ENCODE data around the gene KCNQ1.

Gene KCNQ1

DNA sequence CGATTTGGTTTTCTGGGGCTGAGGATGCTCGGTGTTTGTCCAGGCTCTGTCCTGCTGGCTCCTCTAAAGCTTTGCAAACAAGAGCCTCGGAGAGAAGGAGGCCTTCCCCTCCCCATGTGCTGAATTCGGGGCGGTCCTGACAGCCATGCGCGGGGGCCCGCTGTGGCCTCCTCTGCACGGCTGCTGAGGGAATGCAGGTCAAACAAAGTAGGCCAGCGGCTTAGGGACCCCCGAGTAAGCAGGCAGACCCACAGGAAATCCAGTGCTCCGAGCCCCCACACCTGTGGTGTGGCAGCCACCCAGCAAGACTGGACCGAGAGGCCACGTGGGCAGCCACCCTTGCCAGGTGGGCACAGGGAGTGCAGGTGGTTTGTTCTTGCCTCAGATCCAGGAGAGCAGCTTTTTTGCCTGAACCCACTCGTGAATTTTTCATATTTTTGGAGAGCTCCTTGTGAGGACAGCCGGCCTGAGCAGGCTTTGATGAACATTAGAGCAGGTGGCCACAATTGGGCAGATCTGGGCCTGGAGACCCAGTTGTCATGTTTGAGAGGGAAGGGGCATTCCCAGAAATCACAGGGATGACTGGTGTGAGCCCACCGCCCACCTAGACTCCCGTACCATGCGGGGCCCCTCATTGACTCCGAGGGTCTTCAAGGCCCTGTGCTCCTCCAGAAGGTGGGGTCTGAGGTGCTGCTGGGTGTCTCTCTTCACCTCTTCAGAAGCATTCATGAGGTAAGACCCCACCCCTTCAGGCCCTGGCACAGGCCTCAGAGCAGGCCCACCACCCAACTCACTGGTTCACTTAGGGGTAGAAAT, 298.0 kb downstream of the KCNQ1 start:
- DNase-seq, result peak; percentile 14

DNA sequence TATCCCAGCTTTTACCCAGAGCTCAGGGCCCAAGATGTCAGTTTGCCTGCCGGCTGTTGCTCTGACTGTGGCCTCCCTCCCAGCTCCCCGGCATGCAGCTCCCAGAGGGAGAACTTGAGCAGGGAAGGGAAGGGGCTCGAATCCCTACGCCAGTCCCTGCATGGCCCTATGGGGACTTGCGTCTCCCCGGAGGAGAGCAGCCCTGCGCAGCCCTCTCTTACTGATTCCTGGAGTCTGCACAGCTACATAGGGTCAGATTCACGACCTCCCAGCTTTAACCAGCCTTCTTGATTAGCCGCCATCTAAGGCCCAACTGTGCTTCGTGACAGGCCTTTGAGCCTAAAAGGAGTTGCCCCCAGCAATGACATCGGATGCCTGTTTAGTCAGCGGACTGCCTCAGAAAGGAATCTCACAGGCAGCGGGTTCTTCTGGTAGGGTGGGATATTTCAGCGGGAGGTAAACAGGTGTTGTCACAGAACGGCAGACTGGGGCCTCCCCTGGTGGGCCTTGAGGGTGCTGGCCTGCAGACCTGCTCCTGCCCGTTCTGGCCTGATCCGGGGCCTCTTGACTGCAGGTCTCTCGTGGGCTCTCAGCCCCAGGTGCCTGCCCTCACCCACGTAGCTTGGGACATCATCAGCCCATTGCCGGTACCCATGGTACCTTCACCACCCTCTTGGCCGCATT, 298.8 kb downstream of the KCNQ1 start:
- peak; percentile 6 for DNase-seq

DNA sequence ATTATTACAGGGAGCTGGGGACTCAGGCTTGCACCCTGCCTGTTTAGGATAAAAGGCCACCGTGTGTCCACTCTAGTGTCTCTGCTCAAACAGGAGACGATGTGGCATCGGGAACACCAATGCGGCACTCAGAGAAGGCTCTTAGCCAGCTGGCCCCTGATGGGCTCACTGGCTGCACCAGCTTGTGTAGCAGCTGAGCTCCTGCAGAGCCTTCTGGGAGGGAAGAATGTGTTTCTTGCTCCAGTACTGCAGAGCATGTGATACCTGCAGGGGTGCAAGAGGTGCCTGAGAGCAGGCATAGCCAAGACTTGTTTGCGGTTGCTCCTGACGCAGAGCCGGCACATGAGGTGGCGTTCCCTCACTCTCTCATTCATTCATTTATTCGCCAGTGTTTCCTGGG, 299.4 kb downstream of the KCNQ1 start:
- DNase-seq, result no peak

- no peak for DNase-seq
Measured at GRCh38 chr11:2745511-2745910, 300.7 kb downstream of the KCNQ1 start.

DNA sequence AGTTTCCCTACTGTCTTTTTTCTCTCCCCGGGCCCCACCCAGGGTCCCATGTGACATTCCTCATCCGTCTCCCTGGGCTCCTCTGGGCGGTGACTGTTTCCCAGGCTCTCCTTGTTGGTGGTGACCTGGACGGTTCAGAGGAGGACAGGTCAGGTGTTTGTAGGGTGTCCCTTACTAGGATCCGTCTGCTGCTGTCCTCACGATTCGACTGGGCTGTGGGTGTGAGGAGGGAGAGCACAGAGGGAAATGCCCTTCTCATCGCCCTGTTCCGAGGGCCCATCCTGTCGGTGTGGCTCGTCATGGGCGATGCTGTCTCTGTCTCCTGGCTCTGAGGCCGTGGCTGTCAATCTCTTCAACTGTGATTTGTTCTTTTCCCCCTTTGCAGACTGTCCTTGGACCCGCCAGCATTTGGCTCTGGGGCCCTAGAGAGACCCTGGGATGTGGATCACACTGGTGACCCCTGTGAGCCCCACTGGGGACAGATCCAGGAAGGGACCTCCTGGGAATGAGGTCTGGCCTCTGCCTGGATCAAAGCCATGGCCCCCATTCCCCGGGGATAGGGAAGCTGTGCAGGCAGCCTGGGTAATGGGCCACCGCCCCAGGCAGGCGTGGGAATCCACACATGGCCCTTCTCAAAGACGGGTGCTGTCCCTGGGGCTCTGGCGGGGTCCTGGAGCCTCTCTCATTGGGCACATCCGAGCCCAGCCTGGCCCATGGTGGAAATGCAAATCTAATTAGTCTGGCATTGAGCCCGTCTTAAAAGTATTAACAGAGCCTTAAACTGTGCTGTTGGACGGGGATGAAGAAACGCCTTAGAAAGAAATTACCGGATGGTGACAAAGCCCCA, 301.8 kb downstream of the KCNQ1 start:
- no peak for DNase-seq

DNA sequence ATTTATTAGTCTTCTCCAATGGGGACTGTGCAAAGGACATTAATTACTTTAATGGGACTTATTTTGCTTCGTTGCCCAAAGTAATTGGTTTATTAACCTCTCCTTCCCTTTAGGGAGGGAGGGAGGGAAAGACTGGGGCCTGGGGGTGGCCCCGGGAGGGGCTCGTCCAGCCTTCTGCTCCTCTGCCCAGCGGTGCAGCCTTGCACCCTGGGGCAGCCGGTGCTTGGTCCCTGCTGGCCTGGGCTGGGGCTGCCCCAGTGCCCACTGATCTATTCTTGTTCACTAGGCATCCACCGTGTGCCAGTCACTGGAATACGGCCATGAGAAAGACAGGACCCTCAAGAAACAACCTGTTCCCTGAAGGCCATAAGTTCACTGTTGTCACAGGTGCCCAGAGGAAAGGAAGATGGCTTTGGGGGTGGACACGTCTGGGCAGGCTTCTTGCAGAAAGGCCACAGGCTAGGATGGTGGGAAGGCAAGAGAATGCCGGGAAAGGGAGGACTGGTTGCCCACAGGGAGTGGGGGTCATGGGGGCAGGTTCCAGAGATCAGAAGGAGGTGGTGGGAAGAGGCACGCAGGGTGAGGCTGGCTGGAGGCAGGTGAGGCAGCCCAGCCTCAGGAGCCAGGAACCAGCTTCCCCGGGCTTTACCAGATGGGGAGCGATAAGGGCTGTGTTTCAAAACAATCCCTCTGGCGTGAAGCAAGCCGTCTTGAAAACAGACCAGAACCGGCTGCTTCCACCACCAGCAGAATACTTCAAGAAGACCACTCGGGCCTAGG, 302.6 kb downstream of the KCNQ1 start:
- no peak for DNase-seq

GRCh38 chr11:2748061-2748813, 303.4 kb downstream of the KCNQ1 start:
- DNase-seq, result peak; percentile 12

DNA sequence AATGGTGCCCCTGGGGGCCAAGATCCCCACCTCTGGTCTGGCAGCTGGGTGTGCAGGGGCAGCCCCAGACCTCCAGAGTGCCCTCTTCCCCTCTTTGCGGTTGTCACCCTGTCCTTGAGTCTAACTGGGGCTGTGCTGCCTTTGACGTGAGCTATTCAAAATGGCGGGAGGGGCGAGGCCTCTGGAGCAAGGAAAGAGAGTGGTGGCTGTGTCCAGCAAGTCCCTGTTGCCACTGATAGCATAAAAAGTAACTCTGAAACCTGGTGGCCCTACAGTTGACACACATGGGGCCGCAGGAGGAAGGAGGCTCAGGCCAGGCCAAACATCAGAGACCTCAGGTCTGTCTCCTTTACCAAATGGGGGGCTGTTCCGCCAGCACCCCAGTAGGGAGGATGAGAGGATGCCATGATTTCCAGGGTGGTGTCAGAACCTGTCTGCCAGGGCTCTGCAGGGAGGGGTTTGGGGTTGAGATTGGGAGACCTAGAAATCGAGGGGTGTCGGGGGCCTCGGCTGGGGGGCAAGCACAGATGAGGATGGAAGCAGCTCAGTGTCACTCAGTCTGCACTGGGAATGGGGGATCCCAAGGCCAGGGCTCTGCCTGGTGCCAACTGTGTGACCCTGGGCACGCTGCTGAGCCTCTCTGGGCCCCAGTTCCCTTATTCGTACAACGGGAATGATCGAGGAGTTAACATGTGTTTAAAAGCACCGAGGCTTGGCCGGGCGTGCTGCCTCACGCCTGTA, 304.2 kb downstream of the KCNQ1 start:
- DNase-seq, result peak; percentile 11

DNA sequence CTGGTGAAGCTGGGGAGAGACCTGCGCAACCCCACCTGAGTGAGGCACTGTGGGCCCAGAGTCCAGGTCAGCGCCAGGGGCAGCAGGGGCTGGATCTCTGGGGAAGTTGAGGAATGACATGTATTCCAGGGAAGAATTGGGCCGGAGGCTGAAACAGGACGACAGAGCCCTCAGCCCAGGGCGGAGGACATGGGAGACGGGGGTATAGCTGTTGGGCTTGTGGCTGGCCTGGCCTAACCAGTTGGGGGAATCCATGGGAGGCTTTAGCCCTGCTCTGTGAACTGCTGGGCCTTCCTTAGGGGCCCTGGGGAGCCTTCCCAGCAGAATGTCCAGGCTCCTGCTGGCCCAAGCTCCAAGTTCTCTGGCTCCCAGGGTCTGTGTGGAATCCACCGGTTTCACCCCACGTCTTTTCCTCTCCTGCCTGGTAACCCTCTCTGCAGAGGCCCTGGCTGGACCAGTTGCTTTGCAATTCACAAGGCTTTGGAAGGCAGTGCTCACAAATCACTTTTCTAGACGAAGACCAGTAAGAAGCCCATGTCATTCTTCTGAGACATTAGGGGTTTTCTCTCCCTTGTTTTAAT, 305.4 kb downstream of the KCNQ1 start:
- DNase-seq, result peak; percentile 12

DNA sequence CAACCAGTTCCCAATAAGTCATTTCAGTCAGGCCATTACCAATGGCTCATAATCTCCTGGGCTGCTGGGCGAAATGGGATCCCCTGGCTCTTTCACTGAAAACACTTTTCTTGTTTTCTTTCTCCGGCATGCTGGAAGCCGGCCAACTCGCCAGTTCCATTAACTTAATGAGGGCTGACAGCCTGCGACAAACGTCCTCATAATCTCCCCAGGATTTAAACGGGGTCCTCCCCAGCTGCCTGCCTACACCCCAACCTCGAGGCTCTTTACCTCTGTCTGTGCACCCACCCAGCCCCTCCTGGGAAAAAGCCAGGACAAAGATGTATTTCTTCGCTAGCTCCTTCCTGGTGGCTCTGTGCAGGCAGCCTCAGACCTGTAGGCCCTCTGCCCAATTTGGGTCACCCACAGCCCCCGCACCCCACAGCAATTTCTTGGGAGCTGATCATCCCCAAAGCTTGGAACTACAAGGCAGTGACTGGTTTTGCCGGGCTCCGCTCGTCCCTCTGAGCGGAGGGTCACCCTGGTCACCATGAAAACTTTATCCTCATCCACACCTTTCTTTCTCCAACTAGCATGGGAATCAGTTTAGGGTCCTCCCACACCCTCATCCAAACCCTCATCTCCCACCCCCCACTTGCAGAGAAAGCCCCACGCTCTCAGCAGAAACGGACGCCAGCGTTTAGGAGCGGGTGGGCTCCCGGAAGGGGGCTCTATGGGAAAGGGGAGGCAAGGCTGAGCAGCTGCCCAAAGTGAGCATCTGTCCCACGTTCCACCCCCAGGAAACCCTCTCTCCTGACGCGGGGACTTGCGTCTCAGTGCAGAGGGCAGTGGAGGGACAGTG, 306.1 kb downstream of the KCNQ1 start:
- DNase-seq, result peak; percentile 10

- DNase-seq, result peak; percentile 7
Measured at GRCh38 chr11:2751523-2752203, 306.9 kb downstream of the KCNQ1 start.

DNA sequence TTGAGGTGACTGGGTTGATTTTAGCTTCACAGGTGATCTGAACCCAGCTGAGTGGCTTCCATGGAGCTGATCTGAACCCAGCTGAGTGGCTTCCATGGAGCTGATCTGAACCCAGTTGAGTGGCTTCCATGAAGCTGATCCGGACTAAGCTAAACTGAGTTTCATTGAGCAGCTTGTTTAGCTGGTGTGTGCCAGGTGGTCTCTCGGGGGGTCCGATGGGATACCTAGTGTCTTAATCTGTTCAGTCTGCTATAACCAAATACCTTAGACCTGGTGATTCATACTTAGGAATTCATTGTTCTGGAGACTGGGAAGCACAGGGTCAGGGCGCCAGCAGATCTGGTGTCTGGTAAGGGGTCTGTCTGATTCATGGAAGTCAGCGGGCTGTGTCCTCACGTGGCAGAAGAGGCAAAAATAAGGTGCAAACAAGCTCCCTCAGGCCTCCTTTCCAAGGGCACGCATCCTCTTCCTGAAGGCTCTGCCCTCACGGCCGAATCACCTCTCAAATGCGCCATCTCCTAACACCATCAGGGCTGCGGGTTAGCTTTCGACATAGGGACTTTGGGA, 307.5 kb downstream of the KCNQ1 start:
- peak; percentile 12 for DNase-seq

DNA sequence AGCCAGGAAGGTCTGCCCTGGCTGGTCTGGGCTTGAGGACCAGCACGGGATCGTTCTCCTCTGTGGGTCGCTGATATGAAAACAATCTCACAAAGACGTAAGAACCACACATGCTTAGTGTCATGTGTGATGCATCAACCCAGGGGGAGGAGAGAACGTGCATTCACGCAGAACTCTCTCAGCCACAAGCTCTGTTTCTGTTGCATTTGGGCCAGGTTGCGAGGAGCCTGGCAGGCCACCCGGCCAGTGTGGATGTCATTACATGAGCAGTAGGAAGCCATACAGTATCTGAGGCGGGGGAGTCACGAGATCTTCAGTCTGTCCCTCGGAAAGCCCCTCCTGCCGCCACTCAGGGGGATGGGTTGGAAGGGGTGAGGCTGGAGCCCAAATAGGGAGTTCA, 308.1 kb downstream of the KCNQ1 start:
- DNase-seq, result no peak

GRCh38 chr11:2754008-2754407, 309.2 kb downstream of the KCNQ1 start:
- no peak for DNase-seq

- DNase-seq, result no peak
Measured at GRCh38 chr11:2755071-2755470, 310.3 kb downstream of the KCNQ1 start.

- no peak for DNase-seq
Measured at GRCh38 chr11:2758751-2759150, 313.9 kb downstream of the KCNQ1 start.

GRCh38 chr11:2759228-2760195, 314.7 kb downstream of the KCNQ1 start:
- peak; percentile 12 for DNase-seq
